Posterior vena cava (tissue), 2 donors: ENCODE data around the gene GATM. TPM values are rescaled to one million over a fixed set of nuclear protein-coding genes. Genes with fewer than 3 reads are reported as not detected.

Source experiments
- DNase-seq: peaks from one replicate; pipeline ENCODE4 v3.0.0-alpha.2; 2020; ENCODE audit warnings: low spot score
- intact Hi-C, 2 donors: fragments of 100-400 bp; cut with DNase I; formaldehyde crosslinking; loops; one replicate each; pipeline versions ENCODE4 v1.14.1 to v1.14.2; 2022 to 2023
- long read RNA-seq, 2 donors: library from polyadenylated mRNA; unstranded; transcript quantifications; one replicate each; pipeline ENCODE4 v2.0.0, GENCODE V29; 2020 to 2021
- total RNA-seq, 2 donors: library from RNA; stranded (reverse); fragmentation: NEBNext Ultra II Directional; extraction: Animal tissue kit (Norgen Biotek cat#: 25700); gene quantifications; one replicate each; pipeline ENCODE4 v1.2.1, GENCODE V29; 2021
- donor health status: DM: yes; HTN: yes; CAD: no.
- donor health status: DM: yes; HTN: yes; CAD: no.

The GATM gene, protein sequence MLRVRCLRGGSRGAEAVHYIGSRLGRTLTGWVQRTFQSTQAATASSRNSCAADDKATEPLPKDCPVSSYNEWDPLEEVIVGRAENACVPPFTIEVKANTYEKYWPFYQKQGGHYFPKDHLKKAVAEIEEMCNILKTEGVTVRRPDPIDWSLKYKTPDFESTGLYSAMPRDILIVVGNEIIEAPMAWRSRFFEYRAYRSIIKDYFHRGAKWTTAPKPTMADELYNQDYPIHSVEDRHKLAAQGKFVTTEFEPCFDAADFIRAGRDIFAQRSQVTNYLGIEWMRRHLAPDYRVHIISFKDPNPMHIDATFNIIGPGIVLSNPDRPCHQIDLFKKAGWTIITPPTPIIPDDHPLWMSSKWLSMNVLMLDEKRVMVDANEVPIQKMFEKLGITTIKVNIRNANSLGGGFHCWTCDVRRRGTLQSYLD
- total RNA-seq: 10 to 100 TPM; 26.7 to 27.2 TPM
- long read RNA-seq, donor 1, partial matches to known transcripts: 1 of 4 reads
- long read RNA-seq, donor 1, other reads (novel, unspliced or antisense): 1 of 4 reads
- long read RNA-seq, donor 2, transcript GATM-201 (9 exons, 2,597 nt): major isoform, 13 of 14 reads
- long read RNA-seq, donor 2, partial matches to known transcripts: 0 of 14 reads
- long read RNA-seq, donor 2, other reads (novel, unspliced or antisense): 0 of 14 reads

DNA sequence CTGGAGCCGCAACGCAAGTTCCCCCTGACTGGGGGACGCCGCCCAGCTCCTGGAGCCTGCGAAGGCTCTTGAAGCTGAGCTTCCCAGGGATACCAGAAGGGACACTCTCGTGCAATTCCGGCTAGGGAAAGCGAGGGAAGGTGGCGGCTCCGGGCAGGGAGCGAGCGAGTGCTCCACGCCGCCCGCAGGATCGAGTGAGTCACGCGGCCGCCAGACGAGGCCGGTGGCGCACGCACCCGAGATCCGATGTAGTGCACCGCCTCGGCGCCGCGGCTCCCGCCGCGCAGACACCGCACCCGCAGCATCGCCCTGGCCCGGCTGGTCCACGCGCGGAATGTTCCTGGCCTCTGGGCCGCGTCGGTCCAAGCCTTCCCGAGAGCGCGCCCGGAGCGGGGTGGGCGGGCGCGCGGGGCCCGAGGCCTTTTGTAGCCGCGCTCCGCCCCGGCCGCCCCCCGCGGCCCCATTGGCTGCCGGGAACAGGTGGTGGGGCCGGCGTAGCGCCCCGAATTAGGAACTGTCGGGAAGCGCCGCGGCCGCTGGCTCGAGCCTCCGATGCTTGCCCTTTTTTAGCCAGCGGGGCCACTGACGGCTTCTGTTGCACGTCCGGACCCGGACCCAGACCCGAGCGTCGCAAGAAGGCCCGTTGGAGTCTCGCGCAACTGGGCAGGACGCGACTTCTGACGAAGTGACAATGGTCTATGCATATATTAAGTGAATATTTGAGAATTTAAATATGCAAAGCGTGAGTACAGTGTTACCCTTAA lies at the start of gene GATM:
TSS of gene GATM (minus strand) at position 396 of the 764 bp plus-strand sequence. CDS start at position 305, 91 bp downstream.
- DNase-seq: peak; percentile 94
- intact Hi-C loops: no loop called here

DNA sequence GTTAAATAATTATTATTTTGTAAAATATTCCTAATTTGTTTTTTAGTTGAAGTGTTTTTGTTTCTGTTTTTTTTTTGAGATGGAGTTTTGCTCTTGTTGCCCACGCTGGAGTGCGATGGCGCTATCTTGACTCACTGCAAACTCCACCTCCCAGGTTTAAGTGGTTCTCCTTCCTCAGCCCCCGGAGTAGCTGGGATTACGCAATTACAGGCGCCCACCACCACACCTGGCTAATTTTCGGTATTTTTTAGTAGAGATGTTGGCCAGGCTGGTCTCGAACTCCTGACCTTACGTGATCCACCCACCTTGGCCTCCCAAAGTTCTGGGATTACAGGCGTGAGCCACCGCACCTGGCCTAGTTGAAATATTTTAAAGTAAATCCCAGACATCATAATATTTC lies 48.7 kb upstream of the GATM start:
- intact Hi-C loops: no loop called here
- no peak for DNase-seq

DNA sequence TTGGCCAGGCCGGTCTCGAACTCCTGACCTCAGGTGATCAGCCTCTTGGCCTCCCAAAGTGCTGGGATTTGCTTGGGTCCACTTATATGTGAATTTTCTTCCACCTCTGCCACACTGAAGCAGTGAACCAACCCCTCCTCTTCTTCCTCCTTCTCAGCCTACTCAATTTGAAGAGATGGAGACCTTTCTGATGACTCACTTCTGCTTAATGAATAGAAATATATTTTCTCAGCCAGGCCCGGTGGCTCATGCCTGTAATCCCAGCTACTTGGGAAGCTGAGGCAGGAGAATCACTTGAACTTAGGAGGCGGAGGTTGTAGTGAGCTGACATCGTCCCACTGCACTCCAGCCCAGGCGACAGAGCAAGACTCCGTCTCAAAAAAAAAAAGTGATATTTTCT lies 46.8 kb upstream of the GATM start:
- intact Hi-C loops: no loop called here
- DNase-seq: no peak

DNA sequence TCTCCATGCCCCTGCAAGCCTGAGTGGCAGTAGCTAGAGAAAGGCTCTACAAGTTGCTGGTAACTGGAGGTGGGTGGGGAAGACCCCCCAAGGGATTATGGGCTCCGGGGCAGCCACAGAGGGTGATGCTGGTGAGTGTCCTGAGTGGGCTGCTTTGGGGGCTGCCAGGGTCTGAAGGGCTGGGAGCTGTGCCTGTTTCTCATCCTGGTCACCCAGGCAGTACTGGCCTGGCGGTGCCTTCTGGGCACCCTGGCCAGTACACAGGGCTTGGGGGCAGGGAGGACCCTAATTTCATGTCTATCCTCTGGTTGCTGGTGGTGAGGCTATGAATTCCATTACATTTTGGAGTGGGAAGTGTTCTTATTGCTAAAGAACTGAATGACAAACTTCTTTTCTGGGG lies 46.1 kb upstream of the GATM start:
- intact Hi-C loops: no loop called here
- no peak for DNase-seq

DNA sequence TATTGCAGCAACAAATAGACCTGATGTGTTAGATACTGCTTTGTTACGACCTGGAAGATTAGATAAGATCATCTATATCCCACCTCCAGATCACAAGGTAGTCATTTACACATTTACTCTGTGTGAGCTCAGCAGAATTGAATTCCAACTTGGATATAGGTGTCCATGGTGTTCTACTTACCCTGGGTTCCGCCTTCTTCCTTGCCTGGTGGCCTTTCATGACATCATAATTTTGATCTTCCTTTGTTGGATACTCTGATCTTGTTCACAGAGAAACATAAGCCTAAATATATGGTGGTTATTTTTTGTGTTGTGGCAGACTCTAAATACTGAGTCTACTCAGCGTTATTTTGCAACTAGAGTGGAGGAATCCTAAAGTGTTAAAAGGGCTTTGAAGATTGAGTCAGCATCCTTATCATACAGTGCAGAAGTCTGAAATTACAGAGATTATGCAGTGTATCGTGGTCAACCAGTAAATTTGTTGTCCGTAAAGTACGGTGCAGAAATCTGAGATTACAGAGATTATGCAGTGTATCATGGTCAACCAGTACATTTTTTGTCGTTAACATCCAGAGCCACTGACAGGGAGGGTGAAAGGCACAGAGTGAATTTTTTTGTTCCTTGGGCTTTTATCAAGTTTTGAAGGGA lies 39.1 kb upstream of the GATM start:
- DNase-seq: no peak
- intact Hi-C loops: no loop called here

DNA sequence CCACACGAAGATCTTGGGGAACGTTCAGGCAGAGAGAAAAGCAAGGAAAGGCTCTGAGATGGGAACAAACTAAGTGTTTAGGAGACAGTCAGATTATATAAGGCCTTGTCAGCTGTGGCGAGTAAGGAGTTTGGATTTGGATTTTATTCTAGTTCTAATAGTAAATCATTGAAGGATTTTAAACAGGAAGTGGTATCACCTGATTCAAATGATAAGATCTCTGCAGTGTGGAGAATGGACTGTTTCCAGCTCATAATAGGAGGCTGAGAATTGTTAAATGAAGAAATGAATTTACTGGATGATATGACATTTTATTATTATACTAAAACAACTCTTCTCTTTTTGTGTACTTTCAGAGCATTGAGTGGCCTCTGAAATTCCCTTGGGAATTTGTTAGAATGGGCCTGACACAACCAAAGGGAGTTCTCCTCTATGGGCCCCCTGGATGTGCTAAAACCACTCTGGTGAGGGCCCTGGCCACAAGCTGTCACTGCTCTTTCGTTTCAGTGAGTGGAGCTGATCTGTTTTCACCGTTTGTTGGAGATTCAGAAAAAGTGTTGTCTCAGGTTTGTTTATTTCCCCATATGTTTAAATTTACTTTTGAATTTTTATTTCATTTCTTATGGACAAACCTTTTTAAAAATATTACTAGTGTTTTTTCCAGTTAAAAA lies 36.0 kb upstream of the GATM start:
- DNase-seq: no peak
- intact Hi-C loops: no loop called here

DNA sequence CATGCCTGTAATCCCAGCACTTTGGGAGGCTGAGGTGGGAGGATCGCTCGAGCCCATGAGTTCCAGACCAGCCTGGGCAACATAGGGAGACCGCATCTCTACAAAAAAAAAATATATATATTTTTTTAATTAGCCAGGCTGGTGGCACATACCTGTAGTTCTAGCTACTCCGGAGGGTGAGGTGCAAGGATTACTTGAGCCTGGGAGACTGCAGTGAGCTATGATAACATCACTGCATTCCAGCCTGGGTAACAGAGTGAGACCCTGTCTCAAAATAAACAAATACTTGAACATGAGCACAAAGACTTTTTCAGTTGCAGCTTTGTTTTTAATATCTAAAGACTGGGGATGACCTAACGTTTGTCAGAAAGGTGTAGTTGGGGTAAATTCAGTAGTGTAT lies 31.3 kb upstream of the GATM start:
- intact Hi-C loops: loop anchor here in 1 of 2 donors (10.0 kb wide), 1 partner anchor 105 kb away; no protein-coding TSS in a partner anchor
- DNase-seq: no peak

DNA sequence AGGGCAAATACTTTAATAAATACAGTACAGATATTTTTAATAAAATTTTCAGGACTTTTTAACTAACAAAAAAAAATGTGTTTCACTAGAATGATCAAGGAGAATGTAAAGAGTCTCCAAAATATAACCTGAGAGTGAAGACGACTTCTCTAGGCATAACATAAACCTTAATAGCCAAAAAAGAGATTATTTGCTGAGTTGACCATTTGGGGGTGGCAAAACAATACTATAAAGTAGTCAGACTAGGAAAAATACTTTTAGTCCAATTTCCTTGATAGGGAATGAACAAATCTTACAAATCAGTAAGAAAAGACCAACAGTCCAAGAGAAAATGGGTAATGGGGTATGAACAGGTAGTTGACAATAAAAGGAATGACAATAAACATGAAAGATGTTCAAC lies 29.4 kb upstream of the GATM start:
- intact Hi-C loops: loop anchor here in 1 of 2 donors (10.0 kb wide), 1 partner anchor 103 kb away; no protein-coding TSS in a partner anchor
- DNase-seq: no peak

DNA sequence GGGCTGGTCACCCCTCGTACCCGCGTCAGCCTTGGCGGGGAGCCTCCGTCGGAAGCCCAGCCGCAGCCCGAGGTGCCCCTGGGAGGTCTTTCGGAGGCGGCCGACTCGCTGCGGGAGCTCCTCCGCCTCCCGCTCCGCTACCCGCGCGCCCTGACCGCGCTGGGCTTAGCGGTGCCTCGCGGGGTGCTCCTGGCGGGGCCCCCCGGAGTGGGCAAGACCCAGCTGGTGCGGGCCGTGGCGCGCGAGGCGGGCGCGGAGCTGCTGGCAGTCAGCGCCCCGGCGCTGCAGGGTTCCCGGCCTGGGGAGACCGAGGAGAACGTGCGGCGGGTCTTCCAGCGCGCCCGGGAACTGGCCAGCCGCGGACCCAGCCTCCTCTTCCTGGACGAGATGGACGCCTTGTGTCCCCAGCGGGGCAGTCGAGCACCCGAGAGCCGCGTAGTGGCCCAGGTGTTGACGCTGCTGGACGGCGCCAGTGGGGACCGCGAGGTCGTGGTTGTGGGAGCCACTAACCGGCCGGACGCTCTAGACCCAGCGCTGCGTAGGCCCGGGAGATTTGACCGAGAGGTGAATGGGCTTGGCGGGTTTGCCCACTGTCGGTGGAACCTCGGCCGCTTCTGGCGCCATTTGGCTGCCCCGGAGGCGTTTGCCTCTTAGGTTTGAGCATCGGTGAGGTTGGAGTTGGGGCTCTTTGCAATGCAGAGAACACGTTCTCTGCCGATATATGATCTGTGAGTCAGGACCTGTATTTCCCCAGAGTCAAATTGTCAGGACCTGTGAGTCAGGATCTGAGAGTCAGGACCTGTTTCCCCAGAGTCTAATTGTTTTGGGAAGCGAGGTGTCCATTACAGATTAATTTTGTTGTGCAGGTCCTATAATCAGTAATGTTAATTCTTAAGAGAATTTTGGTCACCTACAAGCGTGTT lies 24.9 kb upstream of the GATM start:
- DNase-seq: peak; percentile 87
- intact Hi-C loops: loop anchor here (5.0 to 10.0 kb wide), 2 partner anchors 96 to 98 kb away; no protein-coding TSS in a partner anchor

DNA sequence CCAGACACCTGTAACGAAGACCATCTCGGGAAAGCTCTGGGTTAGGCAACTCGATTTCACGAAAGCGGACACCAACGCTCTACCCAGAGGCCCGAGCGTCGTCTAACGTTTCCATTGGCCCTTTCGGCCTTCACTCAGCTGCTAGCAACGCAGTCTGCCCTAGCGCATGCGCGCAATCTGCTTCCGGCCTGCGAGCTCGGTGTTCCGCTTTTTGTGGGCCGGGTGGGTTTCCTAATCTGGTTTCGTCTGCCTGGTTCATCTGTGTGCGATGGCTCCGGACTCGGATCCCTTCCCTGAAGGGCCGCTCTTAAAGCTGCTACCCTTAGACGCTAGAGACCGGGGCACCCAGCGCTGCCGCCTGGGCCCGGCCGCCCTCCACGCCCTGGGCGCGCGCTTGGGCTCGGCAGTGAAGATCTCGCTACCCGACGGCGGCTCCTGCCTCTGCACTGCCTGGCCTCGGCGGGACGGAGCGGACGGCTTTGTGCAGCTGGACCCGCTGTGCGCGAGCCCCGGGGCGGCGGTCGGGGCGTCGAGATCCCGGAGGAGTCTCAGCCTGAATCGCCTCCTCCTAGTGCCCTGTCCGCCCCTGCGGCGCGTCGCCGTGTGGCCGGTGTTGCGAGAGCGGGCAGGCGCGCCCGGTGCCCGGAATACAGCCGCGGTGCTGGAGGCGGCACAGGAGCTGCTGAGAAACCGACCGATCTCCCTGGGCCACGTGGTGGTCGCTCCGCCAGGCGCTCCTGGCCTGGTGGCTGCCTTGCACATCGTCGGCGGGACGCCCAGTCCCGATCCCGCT lies 24.0 kb upstream of the GATM start:
- intact Hi-C loops: loop anchor here (5.0 to 10.0 kb wide), 2 partner anchors 95 to 98 kb away; no protein-coding TSS in a partner anchor
- DNase-seq: peak; percentile 99

DNA sequence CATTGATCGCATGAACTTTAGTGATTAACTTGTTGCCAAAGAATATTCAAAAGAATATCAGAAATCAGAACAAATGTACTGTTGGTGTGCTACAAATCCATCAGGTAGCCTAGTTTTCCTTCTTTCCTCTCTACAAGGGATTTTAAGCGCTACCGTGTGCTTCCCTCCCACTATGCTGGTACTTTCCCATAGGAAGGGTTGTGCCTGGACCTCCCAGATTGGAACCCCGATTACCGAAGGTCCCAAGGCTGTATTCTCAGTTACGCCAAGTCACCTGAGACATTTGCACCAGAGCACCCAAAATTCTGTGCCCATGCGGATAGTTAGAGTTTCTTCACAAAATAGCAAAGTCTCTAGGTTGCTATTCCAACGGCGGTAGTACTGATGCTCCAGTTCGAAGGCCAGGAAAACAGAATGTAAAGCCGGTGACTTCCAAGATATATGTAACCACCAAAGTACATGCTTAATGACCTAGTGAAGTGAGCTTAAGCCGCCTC lies 23.4 kb upstream of the GATM start:
- intact Hi-C loops: loop anchor here (5.0 to 10.0 kb wide), 2 partner anchors 94 to 97 kb away; no protein-coding TSS in a partner anchor
- DNase-seq: no peak

DNA sequence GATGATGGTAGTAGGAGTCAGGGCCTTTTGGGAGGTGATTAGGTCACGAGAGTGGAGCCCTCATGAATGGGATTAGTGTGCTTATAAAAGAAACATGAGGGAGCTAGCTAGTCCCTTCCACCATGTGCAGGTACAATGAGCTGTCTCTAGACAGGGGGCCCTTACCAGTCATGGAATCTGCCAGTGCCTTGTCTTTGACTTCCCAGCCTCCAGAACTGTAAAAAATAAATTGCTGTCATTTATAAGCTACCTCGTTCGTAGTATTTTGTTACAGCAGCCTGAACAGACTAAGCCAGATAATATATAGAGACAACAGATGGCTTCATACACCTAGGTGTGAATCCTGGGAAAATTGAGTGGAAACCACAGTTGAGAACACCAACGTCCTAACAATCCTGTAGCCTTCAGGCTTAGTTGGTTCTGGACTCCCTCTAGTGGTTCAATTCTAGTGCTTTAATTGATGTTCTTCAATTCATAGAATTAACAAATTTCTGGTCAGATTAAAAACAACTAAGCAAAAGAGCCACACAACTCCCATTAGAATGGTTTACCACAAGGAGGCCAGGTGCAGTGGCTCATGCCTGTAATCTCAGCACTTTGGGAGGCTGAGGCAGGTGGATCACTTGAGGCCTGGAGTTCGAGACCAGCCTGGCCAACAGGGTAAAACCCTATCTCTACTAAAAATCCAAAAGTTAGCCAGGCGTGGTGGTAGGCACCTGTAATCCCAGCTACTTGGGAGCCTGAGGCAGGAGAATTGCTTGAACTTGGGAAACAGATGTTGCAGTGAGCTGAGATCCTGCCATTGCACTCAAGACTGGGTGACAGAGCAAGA lies 21.3 kb upstream of the GATM start:
- intact Hi-C loops: loop anchor here (2.0 to 10.0 kb wide), 3 partner anchors 92 to 237 kb away; no protein-coding TSS in a partner anchor

DNA sequence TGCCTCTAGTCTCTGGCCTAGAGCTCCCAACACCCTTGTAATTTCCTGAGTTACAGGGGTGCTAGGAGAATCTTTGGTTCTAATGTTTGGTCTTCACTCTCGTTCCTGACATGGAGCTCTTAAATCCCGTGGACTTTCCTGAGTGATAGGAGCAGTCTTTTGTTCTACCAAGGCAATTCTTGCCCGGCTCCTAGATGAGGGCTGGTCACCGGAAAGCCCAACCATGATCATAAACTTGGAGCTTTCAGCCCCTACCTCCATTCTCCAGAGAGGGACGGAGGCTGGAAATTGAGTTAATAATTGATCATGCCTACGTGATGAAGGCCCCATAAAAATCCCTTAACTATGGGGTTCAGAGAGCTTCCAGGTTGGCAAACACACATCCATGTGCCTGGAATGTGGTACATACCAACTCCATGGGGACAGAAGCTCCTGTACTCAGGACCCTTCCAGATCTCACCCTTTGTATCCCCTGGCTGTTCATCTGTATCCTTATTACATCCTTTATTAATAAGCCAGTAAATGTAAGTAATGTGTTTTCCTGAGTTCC lies 18.8 kb upstream of the GATM start:
- intact Hi-C loops: no loop called here
- DNase-seq: no peak

More for the DNA sequence above, 21.3 kb upstream of the GATM start:
- no peak for DNase-seq

DNA sequence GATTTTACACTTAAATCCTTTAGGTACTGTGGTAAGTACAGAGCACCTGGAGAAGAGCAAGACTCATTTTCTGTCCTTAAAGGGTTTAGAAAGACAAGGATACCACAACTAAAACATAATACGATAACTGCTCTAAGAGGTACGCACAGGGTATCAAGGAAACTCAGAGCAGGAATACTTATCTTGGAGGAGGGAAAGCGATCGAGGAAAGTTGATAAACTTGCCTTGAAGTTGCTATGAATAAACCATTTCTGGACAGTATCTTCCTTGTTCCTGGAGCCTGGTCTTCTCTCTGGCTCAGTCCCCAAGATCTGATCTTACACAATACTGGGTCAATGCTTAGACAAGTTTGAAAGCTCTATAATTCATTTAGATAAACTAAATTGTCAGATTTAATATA lies 17.6 kb upstream of the GATM start:
- intact Hi-C loops: no loop called here

DNA sequence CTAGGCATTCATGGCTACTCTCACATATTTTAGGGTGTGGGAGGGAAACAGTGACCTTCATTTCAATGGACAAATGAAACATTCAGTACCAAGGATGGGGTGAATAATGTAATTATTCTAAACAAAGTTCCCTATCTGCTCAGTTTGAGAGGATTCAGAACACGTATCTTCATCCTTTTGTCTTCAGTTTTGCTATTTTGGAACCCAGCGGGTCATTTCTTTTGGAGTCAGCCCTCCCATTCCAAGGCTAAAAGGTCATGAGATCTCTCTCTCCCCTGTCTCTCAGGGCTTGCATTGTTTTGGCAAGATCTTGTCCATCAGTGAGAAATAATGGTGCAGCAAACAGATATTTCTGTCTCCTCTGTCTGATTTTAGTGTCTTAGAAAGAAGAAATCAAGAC lies 16.3 kb upstream of the GATM start:
- DNase-seq: no peak
- intact Hi-C loops: no loop called here

More for the DNA sequence above, 17.6 kb upstream of the GATM start:
- no peak for DNase-seq
